ENCODE results near the gene MRPL12. TPM values are rescaled to one million over a fixed set of nuclear protein-coding genes. Genes with fewer than 3 reads are reported as not detected.
"Not testable (repeated sequence)": the region's sequence is repeated elsewhere in the genome, so short reads cannot be mapped to it uniquely, and the experiment has no call there.

MRPL12 gene
- total RNA-seq, 4 donors from 2014 or later, result 24.5 to 47.9 (median 39.2) TPM

GRCh38 chr17:81672504-81672903, 30.7 kb upstream of the MRPL12 start:
- Histone ChIP-seq H3K4me1 (peaks cover 10 to 22% (median 16%) of the 10 kb centered on the region in 4 donors), H3K27ac (replicated peaks in 1 of 4) (no peak overlapping the region), H3K4me3 (no peak overlapping the region), H3K36me3 (peaks cover 27 to 69% (median 64%) of the 10 kb centered on the region in 4 donors), H3K9me3 (no peaks in the 10 kb centered on the region), H3K27me3 (no peaks in the 10 kb centered on the region)
- 89% methylated on average over 10 of the region's 18 CpGs for WGBS
- no peak for DNase-seq (ENCODE audit: extremely low spot score)
- intact Hi-C loops (cut with DNase I), result no loop called here
- TF ChIP-seq POLR2AphosphoS5 (IDR thresholded peaks at IDR 0.05) (no peak), POLR2A (IDR thresholded peaks at IDR 0.05; ENCODE audit: low read depth) (no peak), EP300 (IDR thresholded peaks at IDR 0.05) (no peak), CTCF (IDR thresholded peaks at IDR 0.05) (no peak)

- H3K27me3 ChIP-seq, result no peaks in the 10 kb centered on the region
- intact Hi-C loops (cut with DNase I), result no loop called here
- 90% methylated on average over 6 of the region's 16 CpGs for WGBS
- no peak overlapping the region for H3K4me3 ChIP-seq
- TF ChIP-seq POLR2AphosphoS5 (IDR thresholded peaks at IDR 0.05) (no peak), CTCF (IDR thresholded peaks at IDR 0.05) (no peak), EP300 (IDR thresholded peaks at IDR 0.05) (no peak), POLR2A (IDR thresholded peaks at IDR 0.05; ENCODE audit: low read depth) (no peak)
- H3K9me3 ChIP-seq, result no peaks in the 10 kb centered on the region
- no peak for DNase-seq (ENCODE audit: extremely low spot score)
- peaks cover 27 to 67% (median 64%) of the 10 kb centered on the region in 4 donors for H3K36me3 ChIP-seq
- H3K4me1 ChIP-seq, result peaks cover 7 to 18% (median 12%) of the 10 kb centered on the region in 4 donors
- no peak overlapping the region for H3K27ac ChIP-seq (replicated peaks in 1 of 4)
These were observed 30.2 kb upstream of the MRPL12 start for GRCh38 chr17:81672954-81673353.

DNA sequence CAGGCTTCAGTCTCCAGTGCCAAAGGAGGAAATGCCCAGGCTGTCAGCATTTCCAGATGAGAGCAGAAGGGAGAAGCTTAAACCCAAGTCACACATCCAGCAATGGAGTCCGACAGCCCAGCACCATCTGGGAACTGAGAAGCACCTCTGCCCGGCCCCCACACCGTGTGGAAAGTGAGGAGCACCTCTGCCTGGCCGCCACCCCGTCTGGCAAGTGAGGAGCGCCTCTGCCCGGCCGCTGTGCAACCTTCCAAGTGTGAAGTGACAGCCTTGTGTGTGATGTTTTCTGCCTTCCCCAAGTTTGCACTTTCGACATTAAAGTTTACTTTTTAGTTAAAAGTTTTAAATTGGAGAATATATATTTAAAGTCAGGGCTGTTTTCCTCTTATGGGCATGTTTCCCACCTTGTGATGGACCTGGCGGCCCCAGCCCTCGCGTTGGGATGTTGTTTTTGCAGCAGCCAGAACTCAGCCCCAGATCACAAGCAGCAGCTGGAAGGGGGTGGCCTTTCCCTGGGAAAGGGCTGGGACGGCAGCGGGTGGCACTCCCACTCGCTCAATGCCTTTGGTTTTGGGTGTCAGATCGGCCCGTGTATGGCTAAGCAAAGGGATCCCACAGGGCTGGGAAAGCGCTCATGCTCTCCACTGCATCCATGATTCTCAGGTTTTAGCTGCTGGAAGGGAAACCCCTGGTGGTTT, 29.5 kb upstream of the MRPL12 start:
- no peak overlapping the region for H3K4me3 ChIP-seq
- H3K36me3 ChIP-seq, result peaks cover 27 to 61% (median 59%) of the 10 kb centered on the region in 4 donors
- no peaks in the 10 kb centered on the region for H3K27me3 ChIP-seq
- intact Hi-C loops (cut with DNase I), result no loop called here
- DNase-seq (ENCODE audit: extremely low spot score), result no peak
- no peaks in the 10 kb centered on the region for H3K9me3 ChIP-seq
- TF ChIP-seq CTCF (IDR thresholded peaks at IDR 0.05), result no peak
- no peak for TF ChIP-seq EP300 (IDR thresholded peaks at IDR 0.05)
- TF ChIP-seq POLR2AphosphoS5 (IDR thresholded peaks at IDR 0.05), result no peak
- no peak for TF ChIP-seq POLR2A (IDR thresholded peaks at IDR 0.05; ENCODE audit: low read depth)
- 80% methylated on average over 17 of the region's 18 CpGs for WGBS
- peaks cover 3 to 10% (median 5%) of the 10 kb centered on the region in 4 donors for H3K4me1 ChIP-seq
- no peak overlapping the region for H3K27ac ChIP-seq (replicated peaks in 1 of 4)

- TF ChIP-seq CTCF (IDR thresholded peaks at IDR 0.05), result peak; percentile 43 to 70 (median 69)
- peak in 1 of 2 donors; percentile 6 for TF ChIP-seq POLR2AphosphoS5 (IDR thresholded peaks at IDR 0.05)
- DNase-seq (ENCODE audit: extremely low spot score); H3K9me3 ChIP-seq; H3K4me3 ChIP-seq; H3K27me3 ChIP-seq; intact Hi-C loops (cut with DNase I); H3K27ac ChIP-seq (replicated peaks in 1 of 4); H3K4me1 ChIP-seq: not testable (repeated sequence)
- 40% methylated on average over 18 of the region's 18 CpGs for WGBS
- H3K36me3 ChIP-seq, result peaks cover 27 to 48% (median 41%) of the 10 kb centered on the region in 4 donors
These were observed 27.5 kb upstream of the MRPL12 start for GRCh38 chr17:81675515-81676221.
